Gastrocnemius medialis (tissue), 4 donors: ENCODE data around the gene C1QTNF6.

Experiments used
- CTCF ChIP-seq, 5 experiments: fragments of 450-650 bp in 3 of 5; fragments of 200-600 bp in 2 of 5; sonication (generic) in 2 of 5; IDR thresholded peaks in 4 of 5; conservative IDR thresholded peaks in 1 of 5; 1 replicate in 4 of 5; 2 replicates in 1 of 5; pipeline ENCODE4 v1.5.1; 2016 to 2019; ENCODE audit warnings: antibody characterized with exemption in 5 of 5, mild to moderate bottlenecking in 3 of 5, moderate library complexity in 3 of 5
- POLR2A ChIP-seq, 2 donors: fragments of 450-650 bp; IDR thresholded peaks; one replicate each; pipeline ENCODE4 v1.6.1; 2017; ENCODE audit warnings: antibody characterized with exemption in 2 of 2, mild to moderate bottlenecking in 2 of 2, moderate library complexity in 2 of 2

DNA sequence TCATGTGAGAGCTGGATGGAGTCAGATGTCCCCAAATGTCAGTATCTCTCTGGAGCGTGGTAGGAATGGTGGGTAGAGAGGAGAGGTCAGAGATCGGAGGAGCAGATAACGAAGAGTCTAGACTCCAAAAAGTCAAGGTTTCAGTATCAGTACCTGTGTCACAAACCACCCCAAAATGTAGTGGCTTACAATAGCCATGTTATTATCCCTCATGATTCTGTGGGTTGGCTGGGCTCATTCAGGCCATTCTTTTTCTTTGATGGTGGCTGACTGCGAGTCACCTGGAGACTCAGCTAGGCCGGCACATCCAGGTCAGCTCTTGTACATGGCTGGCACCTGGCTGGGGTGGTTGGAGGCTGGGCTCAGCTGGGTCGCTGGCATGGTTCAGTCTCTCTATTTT is 31.5 kb upstream of the C1QTNF6 start:
- TF ChIP-seq POLR2A (IDR thresholded peaks at IDR 0.05) (no peak), CTCF (IDR thresholded peaks at IDR 0.05 in 4 of 5, conservative IDR thresholded peaks at IDR 0.05 in 1 of 5) (no peak)
